GM18511 (cell line): ENCODE data around the gene SCAF4.
A peak's percentile ranks its signal among the peaks of the same experiment; 100 is the strongest.
"Not testable (repeated sequence)": the region's sequence is repeated elsewhere in the genome, so short reads cannot be mapped to it uniquely, and the experiment has no call there.

ENCODE experiments used
- ATAC-seq: cut with Tn5 transposase; IDR thresholded peaks from one replicate; pipeline ENCODE4 v1.9.1; 2021; ENCODE audit warnings: mild to moderate bottlenecking, moderate library complexity; ENCODE audit not compliant: unreplicated experiment

Gene SCAF4

DNA sequence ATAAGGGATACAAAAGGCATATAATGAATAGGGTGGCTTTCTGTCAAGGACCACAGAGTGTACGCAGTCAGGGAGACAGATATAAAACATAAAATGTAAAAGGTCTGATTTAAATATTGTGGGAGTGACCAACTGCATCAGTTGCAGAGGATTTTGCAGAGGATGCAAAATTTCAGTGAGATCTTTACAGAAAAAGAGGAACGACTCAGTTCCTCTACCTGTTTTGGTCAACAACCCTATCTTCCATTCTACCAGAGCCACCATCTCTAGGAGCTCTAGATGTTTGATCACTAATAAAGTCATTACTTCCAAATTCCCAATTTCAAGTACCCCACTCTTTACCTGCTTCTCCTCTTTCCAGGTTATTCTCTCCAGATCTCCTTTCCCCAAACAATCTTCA is 56.0 kb downstream of the SCAF4 start:
- ATAC-seq = no peak

DNA sequence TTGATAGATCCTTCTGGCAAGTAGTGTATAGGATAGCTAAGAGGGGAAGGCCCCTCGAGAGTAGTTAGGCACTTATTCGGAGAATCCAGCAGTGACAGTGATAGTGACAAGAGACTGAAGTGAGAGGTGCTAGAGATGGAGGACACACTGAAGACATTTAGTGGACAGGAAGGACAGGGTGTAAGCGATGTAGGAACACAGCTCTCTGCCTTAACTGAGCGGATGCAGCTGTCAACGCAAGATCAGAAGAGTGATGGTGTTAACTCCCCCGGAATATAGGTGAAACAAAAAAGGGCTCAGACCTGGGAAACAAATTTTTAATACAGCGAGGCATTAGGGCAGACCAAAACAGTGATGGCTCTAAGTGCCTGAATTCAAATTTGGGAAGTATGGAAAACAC is 56.6 kb downstream of the SCAF4 start:
- no peak for ATAC-seq

DNA sequence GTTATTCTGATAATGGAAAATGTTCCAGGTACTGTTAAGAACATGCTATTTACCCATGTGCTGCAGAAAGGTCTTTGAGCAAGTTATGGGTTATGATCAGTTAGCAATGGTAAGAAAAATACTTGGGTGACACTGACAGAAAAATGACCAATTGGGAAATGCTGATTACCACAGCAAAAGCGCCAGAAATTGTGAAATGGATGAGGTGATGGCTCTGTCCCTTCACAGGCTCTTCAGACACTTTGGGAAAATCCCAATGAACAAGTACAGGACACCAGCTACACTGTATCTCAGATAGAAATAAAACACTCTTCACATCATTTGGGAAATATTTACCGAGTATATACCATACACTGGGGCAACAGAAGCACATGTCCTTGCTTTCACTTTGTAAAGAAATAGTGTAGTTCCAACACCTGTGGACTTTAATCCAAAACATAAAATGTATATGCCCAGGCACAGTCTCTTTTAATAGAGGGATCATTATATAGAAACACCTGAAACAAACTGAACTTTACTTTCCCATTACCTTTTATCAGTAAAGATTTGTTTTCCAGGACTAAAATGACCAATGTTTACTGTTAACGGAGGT is 58.5 kb downstream of the SCAF4 start:
- ATAC-seq = no peak

DNA sequence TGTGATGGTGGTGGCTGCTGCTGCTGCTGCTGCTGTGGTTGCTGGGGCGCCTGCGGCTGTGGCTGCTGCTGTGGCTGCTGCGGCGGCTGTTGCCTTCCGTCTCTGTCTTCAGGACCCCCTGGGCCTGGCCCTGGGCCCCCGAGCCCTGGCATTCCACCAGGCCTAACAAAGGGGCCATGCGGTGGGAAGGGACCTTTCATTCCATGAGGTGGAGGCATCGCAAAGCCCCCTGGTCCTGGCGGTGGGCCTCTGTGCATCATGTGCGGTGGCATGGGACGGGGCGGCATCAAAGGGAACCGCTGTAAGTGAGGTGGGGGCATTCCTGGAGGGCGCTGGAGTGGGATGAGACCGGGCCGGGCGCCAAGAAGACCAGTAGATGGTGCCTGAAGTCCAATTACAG is 60.0 kb downstream of the SCAF4 start:
- ATAC-seq = no peak

DNA sequence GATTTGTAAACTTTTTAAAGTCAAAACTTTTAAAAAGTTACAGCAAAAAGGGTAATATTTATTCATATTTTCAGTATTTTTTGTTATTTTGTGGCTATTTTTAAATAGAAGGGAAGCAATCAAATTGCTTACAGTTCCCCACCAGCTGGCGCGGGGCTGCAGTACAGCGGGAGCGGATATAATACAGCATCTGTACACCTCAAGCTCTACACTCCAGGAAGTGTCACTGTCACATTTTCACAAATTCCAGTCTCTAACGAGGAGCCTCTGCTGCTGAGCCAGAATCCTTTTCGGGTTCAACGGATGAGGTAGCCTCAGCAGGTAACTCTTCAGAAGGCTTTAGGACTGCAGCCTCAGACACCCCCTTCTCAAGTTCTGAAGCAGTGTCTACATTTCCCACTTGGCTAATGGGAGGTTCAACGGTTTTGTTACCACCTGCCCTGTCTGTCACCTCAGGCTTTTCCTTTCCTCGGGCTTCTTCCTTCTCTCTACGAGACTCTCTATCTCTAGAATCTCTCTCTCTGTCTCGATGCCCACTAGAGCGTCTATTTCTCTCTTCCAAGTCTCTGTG is 60.7 kb downstream of the SCAF4 start:
- ATAC-seq = no peak

DNA sequence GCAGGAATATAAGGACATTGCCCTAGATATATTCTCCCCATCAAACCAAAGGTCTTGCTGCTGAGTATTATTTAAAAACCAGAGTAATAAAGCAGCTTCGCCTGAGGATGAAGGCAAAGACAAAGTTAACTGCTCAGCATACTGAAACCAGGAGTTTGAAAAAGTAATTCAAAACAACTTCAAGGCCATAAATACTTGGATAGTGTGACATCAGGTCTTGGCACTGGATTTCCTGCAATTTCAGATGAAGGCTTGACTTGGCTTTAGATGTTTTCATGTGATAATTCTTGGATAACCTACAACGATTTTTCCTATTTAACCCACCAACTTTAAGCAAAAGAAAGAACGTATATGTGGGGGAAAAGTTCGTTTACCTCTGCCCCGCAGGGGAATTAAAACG is 61.8 kb downstream of the SCAF4 start:
- no peak for ATAC-seq

DNA sequence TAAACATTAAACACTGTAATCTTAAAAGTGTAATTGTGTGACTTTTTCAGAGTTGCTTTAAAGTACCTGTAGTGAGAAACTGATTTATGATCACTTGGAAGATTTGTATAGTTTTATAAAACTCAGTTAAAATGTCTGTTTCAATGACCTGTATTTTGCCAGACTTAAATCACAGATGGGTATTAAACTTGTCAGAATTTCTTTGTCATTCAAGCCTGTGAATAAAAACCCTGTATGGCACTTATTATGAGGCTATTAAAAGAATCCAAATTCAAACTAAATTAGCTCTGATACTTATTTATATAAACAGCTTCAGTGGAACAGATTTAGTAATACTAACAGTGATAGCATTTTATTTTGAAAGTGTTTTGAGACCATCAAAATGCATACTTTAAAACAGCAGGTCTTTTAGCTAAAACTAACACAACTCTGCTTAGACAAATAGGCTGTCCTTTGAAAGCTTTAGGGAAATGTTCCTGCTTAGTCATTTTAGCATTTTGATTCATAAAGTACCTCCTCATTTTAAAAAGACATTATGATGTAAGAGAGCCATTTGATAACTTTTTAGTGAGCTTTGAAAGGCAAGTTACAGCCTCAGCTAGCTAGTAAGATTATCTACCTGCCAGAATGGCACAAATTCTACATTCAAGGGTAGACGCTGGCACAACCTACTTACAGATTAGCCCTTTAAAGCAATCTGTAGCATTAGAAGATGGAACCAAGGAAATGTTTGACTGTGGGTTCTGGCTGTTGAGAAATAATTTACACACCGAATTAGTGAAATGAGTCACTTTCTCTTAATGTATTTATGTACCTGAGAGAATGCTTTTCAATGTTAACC is 63.0 kb downstream of the SCAF4 start:
- ATAC-seq = peak; percentile 44

DNA sequence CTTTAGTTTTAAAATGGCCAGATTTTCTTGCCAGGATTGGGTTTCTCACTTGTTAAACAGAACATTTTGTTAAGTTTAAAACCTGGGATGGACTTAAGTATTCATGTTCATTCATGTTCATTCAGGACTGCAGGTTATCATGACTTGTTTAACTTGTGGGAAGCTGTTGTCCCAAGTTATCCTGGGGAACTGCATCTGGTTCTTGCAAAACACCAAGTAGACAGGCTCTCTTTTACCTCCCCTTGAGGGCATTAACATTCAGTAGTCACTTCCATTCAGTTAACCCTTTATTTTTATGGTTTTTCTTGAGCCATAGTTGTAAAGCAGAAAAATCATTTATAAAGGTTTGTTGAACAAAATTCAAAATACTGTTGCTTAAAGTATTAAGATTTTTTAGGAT is 64.3 kb downstream of the SCAF4 start:
- ATAC-seq = no peak

DNA sequence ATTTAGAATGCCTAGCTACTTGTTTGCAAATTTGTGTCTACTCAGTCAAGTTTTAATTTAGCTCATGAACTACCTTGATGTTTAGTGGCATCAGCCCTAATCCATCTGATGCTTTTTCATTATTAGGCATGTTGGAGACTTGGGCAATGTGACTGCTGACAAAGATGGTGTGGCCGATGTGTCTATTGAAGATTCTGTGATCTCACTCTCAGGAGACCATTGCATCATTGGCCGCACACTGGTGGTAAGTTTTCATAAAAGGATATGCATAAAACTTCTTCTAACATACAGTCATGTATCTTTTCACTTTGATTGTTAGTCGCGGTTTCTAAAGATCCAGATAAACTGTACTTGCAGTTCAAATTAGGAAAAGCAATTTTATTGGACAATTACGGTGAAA is 64.8 kb downstream of the SCAF4 start:
- ATAC-seq = no peak

DNA sequence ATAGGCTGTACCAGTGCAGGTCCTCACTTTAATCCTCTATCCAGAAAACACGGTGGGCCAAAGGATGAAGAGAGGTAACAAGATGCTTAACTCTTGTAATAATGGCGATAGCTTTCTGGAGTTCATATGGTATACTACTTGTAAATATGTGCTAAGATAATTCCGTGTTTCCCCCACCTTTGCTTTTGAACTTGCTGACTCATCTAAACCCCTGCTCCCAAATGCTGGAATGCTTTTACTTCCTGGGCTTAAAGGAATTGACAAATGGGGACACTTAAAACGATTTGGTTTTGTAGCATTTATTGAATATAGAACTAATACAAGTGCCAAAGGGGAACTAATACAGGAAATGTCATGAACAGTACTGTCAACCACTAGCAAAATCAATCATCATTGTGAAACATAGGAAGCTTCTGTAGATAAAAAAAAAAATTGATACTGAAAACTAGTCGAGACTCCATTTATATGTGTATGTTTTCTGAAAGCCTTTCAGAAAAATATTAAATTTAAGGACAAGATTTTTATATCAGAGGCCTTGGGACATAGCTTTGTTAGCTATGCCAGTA is 65.4 kb downstream of the SCAF4 start:
- no peak for ATAC-seq

DNA sequence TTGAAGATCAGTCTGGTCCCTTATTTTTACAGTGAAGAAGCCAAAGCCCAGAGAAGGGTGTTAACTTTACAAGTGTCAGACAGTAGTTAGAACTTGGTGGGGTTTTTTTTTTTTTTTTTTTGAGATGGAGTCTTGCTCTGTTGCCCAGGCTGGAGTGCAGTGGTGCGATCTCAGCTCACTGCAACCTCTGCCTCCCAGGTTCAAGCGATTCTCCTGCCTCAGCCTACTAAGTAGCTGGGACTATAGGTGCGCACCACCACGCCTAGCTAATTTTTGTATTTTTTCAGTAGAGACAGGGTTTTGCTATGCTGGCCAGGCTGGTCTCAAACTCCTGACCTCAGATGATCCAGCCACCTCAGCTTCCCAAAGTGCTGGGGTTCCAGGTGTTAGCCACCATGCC is 66.0 kb downstream of the SCAF4 start:
- not testable (repeated sequence) for ATAC-seq

DNA sequence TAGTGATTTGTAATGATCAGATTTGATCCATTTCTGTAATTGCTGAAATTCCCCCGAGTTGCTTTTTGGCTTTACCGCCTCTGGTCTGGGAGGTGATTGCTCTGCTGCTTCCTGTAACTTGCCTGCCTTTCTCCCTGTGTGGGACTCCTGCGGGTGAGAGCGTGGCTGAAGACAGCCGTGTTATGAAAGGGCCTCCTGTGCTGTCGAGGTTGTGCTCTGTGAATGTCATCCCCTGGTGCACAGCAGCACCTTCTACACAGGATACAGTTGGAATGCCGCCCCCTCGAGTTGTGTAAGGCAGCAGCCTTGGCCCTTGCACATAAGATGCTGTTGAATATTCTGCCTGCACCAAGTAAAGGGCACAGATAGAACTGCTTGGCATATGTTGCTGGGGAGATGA is 66.5 kb downstream of the SCAF4 start:
- no peak for ATAC-seq

DNA sequence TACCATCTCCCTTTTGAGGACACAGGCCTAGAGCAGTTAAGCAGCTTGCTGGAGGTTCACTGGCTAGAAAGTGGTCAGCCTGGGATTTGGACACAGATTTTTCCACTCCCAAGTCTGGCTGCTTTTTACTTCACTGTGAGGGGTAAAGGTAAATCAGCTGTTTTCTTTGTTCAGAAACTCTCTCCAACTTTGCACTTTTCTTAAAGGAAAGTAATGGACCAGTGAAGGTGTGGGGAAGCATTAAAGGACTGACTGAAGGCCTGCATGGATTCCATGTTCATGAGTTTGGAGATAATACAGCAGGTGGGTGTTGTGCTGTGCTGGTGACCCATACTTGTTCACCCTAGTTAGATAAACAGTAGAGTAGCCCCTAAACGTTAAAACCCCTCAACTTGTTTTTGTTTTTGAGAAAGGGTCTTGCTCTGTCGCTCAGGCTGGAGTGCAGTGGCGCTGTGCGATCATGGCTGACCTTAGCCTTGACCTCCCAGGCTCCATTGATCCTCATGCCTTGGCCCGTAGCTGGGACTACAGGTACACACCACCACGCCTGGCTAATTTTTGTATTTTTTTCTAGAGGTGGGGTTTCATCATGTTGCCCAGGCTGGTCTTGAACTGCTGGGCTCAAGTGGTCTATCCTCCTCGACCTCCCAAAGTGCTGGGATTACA is 68.2 kb downstream of the SCAF4 start:
- ATAC-seq = no peak

DNA sequence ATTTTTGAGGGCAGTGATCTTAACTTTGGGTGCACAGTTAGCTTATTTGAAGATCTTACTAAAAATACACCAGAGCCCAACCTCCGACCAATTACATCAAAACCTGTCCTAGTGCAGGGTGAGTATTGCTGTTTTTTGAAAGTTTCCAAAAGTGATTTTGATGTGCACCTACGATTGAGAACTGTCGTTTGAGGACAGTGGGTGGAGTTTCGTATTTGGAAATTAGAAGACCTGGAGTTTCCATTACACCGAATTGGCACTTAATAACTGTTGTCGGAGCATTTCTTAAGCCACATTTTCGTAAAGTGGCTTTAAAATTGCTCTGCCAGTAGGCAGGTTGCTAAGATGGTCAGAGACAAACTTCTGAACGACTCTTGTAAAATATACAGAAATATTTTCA is 71.3 kb downstream of the SCAF4 start:
- ATAC-seq = no peak

DNA sequence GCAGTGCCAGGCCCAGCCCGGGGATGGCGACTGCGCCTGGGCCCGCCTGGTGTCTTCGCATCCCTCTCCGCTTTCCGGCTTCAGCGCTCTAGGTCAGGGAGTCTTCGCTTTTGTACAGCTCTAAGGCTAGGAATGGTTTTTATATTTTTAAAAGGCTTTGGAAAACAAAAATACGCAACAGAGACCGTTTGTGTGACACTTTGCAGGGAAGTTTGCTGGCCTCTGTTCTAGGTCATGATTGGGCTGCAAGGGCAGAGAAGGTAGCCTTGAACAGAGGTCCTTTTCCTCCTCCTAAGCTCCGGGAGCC is 71.7 kb downstream of the SCAF4 start:
- peak; percentile 42 for ATAC-seq

DNA sequence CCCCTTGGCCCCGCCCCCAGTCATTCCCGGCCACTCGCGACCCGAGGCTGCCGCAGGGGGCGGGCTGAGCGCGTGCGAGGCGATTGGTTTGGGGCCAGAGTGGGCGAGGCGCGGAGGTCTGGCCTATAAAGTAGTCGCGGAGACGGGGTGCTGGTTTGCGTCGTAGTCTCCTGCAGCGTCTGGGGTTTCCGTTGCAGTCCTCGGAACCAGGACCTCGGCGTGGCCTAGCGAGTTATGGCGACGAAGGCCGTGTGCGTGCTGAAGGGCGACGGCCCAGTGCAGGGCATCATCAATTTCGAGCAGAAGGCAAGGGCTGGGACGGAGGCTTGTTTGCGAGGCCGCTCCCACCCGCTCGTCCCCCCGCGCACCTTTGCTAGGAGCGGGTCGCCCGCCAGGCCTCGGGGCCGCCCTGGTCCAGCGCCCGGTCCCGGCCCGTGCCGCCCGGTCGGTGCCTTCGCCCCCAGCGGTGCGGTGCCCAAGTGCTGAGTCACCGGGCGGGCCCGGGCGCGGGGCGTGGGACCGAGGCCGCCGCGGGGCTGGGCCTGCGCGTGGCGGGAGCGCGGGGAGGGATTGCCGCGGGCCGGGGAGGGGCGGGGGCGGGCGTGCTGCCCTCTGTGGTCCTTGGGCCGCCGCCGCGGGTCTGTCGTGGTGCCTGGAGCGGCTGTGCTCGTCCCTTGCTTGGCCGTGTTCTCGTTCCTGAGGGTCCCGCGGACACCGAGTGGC is 72.2 kb downstream of the SCAF4 start, which contains the start of gene SOD1:
Gene SOD1, plus strand, starts transcription at position 158 of the 723 bp plus-strand sequence. Its CDS starts 77 bp downstream, at position 235.
- ATAC-seq = peak; percentile 94

DNA sequence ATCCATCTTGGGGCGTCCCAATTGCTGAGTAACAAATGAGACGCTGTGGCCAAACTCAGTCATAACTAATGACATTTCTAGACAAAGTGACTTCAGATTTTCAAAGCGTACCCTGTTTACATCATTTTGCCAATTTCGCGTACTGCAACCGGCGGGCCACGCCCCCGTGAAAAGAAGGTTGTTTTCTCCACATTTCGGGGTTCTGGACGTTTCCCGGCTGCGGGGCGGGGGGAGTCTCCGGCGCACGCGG is 72.7 kb downstream of the SCAF4 start:
- peak; percentile 25 for ATAC-seq

DNA sequence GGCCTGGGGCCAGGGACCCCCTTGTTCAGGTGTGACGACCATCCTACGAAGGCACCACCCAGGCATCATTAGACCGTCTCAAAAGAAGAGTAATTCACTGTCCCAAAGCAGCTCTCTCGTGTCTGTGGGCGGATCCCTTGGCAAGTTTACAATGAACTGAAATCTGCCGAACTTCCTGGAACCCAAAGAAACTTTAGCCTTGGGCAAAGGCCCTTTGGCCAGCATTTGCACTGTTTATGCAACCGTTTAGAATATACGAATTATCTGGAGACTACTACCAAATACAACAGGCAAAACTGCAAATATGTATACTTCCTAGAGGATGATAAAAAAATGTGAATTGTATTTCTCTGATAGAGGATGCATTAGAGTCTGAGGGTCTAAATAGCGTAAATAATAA is 73.9 kb downstream of the SCAF4 start:
- no peak for ATAC-seq

DNA sequence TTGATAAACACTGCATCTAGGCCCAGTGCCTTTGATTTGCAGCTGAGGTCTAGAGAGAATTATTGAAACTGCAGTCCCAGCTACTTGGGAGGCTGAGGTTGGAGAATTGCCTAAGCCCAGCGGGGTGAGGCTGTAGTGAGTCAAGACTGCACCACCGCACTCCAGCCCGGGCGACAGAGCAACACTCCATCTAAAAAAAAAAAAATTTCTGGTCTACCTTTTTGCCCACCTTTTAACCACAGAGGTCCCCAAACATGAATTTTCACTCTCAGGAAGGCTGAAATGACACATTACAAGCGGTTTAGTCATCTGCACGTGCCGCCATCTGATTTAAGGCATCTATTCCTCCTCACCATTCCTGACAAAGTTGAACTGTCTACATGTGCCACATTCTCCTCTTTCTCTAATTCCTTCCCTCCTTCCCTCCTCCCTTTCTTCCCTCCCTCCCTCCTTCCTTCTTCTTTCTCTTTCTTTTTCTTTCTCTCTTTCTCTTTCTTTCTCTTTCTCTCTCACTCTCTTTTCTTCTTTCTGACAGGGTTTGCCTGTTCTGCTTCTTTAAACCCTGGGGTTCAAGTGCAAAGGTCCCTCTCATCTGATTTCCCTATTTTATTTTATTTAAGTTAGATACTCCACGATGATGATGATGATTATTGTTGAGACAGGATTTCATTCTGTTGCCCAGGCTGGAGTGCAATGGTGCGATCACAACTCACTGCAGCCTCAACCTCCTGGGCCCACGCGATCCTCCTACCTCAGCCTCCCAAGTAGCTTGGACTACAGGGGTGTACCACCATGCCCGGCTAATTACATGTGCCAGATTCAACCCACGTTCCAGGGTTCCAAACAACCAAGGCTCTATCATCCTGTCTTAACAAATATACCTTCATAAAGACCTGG is 75.5 kb downstream of the SCAF4 start:
- ATAC-seq = no peak
